ENCODE measurements around the gene TSPYL1. TPM values are rescaled to one million over a fixed set of nuclear protein-coding genes. Genes with fewer than 3 reads are reported as not detected.

The TSPYL1 gene
- total RNA-seq, 1 experiment from 2014 or later, result 70.3 TPM

GRCh38 chr6:116234689-116235088, 45.0 kb downstream of the TSPYL1 start:
- no peak for DNase-seq (ENCODE audit: low read depth, low spot score)
- no peak overlapping the region for H2AFZ ChIP-seq (ENCODE audit: low read depth, low read length, poor library complexity, severe bottlenecking)
- no peaks in the 10 kb centered on the region for H3K4me1 ChIP-seq (ENCODE audit: control insufficient read depth in 1 of 2, insufficient read depth in 2 of 2, low read length in 2 of 2)
- TF ChIP-seq SRF (IDR thresholded peaks at IDR 0.05; ENCODE audit: low read depth) (no peak), RAD21 (IDR thresholded peaks at IDR 0.05; ENCODE audit: low read depth) (no peak), ATF3 (IDR thresholded peaks at IDR 0.05) (no peak), POLR2A (IDR thresholded peaks at IDR 0.05; ENCODE audit: borderline replicate concordance, extremely low read depth, insufficient read depth, insufficient read length) (no peak), EZH2 (IDR thresholded peaks at IDR 0.05) (no peak), SP1 (IDR thresholded peaks at IDR 0.05; ENCODE audit: low read depth) (no peak), ZBTB33 (IDR thresholded peaks at IDR 0.05; ENCODE audit: extremely low read depth, insufficient replicate concordance, low read length) (no peak), EGR1 (IDR thresholded peaks at IDR 0.05; ENCODE audit: low read depth) (no peak), YY1 (IDR thresholded peaks at IDR 0.05; ENCODE audit: extremely low read depth, insufficient replicate concordance, low read depth, low read length) (no peak), ELF1 (IDR thresholded peaks at IDR 0.05; ENCODE audit: borderline replicate concordance, low read depth) (no peak), JUND (IDR thresholded peaks at IDR 0.05) (no peak)
- no peaks in the 10 kb centered on the region for H3K79me2 ChIP-seq (ENCODE audit: insufficient read depth, low read length)
- ATAC-seq, result no peak
- H3K9me2 ChIP-seq (ENCODE audit: insufficient read depth), result no peaks in the 10 kb centered on the region
- H3K27ac ChIP-seq (ENCODE audit: low read depth, low read length), result no peak overlapping the region
- H3K36me3 ChIP-seq (ENCODE audit: control insufficient read depth in 1 of 2, insufficient read depth in 2 of 2, low read length in 2 of 2), result 0 out of 4 replicates have a peak, but pooled peaks cover 0 to 4% of the 10 kb centered on the region in 2 experiments
- no peaks in the 10 kb centered on the region for H3K9me3 ChIP-seq (ENCODE audit: control insufficient read depth in 1 of 2, insufficient read depth in 1 of 2, low read depth in 1 of 2, low read length in 2 of 2)
- H3K9ac ChIP-seq (ENCODE audit: low read length), result no peak overlapping the region
- BruUV-seq (replicated peaks), result no TSS peak
- H3K4me3 ChIP-seq (replicated peaks in 1 of 2; ENCODE audit: low read depth in 1 of 2, low read length in 2 of 2), result no peak overlapping the region
- H4K20me1 ChIP-seq (ENCODE audit: insufficient read depth), result no peaks in the 10 kb centered on the region
- ChIA-PET RAD21 (ENCODE audit: low non-redundant PET in 1 of 2, low total read pairs in 2 of 2, uncharacterized antibody in 2 of 2, unreplicated experiment in 2 of 2) (no interaction called here), CTCF (interaction anchor here (1.4 kb wide), 1 partner anchor 16 kb away, joined by 3 read pairs; no protein-coding TSS in a partner anchor), POLR2A (no interaction called here)
- intact Hi-C loops (cut with micrococcal nuclease), result no loop called here
- no peak overlapping the region for H3K4me2 ChIP-seq (ENCODE audit: low read length)
- H3K27me3 ChIP-seq (ENCODE audit: insufficient read depth, low read length), result no peaks in the 10 kb centered on the region
